ENCODE results near the gene MGAT4A. TPM values are rescaled to one million over a fixed set of nuclear protein-coding genes. Genes with fewer than 3 reads are reported as not detected.

MGAT4A gene
- total and polyA plus RNA-seq, 9 of the 15 experiments (the other 6 are each of a cell fraction or from before 2014, with no cell fraction given): 0.03 to 0.53 (median 0.18) TPM; not detected in 2

GRCh38 chr2:98693477-98693876 is 37.5 kb downstream of the MGAT4A start (continued):
- TF ChIP-seq ZBTB5 (IDR thresholded peaks at IDR 0.05): no peak
- no peak for TF ChIP-seq NR3C1 (CRISPR knock-in tag; IDR thresholded peaks at IDR 0.05)
- no peak for TF ChIP-seq NFIC (IDR thresholded peaks at IDR 0.05)
- TF ChIP-seq NCOA4 (IDR thresholded peaks at IDR 0.05; ENCODE audit: partially characterized antibody): no peak
- TF ChIP-seq SREBF1 (IDR thresholded peaks at IDR 0.05; ENCODE audit: borderline replicate concordance, low read depth, low read length): no peak
- no peak for TF ChIP-seq SRSF9 (IDR thresholded peaks at IDR 0.05; ENCODE audit: borderline replicate concordance, low read depth, low read length)
- no peak for TF ChIP-seq NR0B1 (IDR thresholded peaks at IDR 0.05; ENCODE audit: partially characterized antibody)
- no peak for TF ChIP-seq PRDM10 (IDR thresholded peaks at IDR 0.05; ENCODE audit: partially characterized antibody)

Measured in K562 (cell line).